HL-60 (cell line): ENCODE results near the gene POLR3E.
"Not testable (repeated sequence)": the region's sequence is repeated elsewhere in the genome, so short reads cannot be mapped to it uniquely, and the experiment has no call there.

Experiments
- DNase-seq, 2 experiments: peaks; one replicate each; pipeline ENCODE4 v3.0.0-alpha.2; 2010 to 2020; ENCODE audit warnings: low read depth in 1 of 2, low spot score in 1 of 2
- H3K27ac ChIP-seq: fragments of 250-450 bp; sonication (Bioruptor Pico); replicated peaks from 2 replicates; pipeline ENCODE4 v1.5.1; 2020; ENCODE audit warnings: mild to moderate bottlenecking, moderate library complexity
- H3K27me3 ChIP-seq: fragments of 250-450 bp; sonication (Bioruptor Pico); 2 replicates; pipeline ENCODE4 v1.5.1; 2021; ENCODE audit warnings: mild to moderate bottlenecking, moderate library complexity; ENCODE audit not compliant: insufficient read depth, poor library complexity, severe bottlenecking
- H3K4me3 ChIP-seq: replicated peaks from 2 replicates; pipeline ENCODE4 v1.5.1; 2011; ENCODE audit warnings: mild to moderate bottlenecking, control low read depth, low read length; ENCODE audit not compliant: insufficient read depth
- GABPA ChIP-seq: IDR thresholded peaks from 2 replicates; pipeline ENCODE4 v1.6.1; 2012; ENCODE audit warnings: low read depth
- POLR2AphosphoS5 ChIP-seq: IDR thresholded peaks from 2 replicates; pipeline ENCODE4 v1.6.1; 2012; ENCODE audit warnings: low read depth
- REST ChIP-seq: IDR thresholded peaks from 2 replicates; pipeline ENCODE4 v1.6.1; 2012; ENCODE audit warnings: low read depth; ENCODE audit not compliant: insufficient replicate concordance
- SPI1 ChIP-seq: IDR thresholded peaks from 2 replicates; pipeline ENCODE4 v1.6.1; 2012; ENCODE audit warnings: low read depth, mild to moderate bottlenecking, borderline replicate concordance
- TF ChIP-seq, protein P1 (sequence below): IDR thresholded peaks from one replicate; pipeline ENCODE4 v1.5.1; 2011; ENCODE audit warnings: low read length, control low read depth, inconsistent platforms; ENCODE audit not compliant: insufficient read depth

The POLR3E gene

GRCh38 chr16:22297871-22298733, 893 bp downstream of the POLR3E start:
- no peaks in the 10 kb centered on the region for H3K27me3 ChIP-seq
- H3K27ac ChIP-seq: peak overlapping the region; percentile 92
- peak; percentile 86 for TF ChIP-seq POLR2AphosphoS5
- TF ChIP-seq SPI1: no peak
- TF ChIP-seq GABPA: no peak; the same call in 1 of the 2 replicates
- TF ChIP-seq REST: no peak
- TF ChIP-seq, protein P1, sequence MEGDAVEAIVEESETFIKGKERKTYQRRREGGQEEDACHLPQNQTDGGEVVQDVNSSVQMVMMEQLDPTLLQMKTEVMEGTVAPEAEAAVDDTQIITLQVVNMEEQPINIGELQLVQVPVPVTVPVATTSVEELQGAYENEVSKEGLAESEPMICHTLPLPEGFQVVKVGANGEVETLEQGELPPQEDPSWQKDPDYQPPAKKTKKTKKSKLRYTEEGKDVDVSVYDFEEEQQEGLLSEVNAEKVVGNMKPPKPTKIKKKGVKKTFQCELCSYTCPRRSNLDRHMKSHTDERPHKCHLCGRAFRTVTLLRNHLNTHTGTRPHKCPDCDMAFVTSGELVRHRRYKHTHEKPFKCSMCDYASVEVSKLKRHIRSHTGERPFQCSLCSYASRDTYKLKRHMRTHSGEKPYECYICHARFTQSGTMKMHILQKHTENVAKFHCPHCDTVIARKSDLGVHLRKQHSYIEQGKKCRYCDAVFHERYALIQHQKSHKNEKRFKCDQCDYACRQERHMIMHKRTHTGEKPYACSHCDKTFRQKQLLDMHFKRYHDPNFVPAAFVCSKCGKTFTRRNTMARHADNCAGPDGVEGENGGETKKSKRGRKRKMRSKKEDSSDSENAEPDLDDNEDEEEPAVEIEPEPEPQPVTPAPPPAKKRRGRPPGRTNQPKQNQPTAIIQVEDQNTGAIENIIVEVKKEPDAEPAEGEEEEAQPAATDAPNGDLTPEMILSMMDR: no peak
- DNase-seq: peak; percentile 46 to 77
- H3K4me3 ChIP-seq: peak overlapping the region; percentile 95

DNA sequence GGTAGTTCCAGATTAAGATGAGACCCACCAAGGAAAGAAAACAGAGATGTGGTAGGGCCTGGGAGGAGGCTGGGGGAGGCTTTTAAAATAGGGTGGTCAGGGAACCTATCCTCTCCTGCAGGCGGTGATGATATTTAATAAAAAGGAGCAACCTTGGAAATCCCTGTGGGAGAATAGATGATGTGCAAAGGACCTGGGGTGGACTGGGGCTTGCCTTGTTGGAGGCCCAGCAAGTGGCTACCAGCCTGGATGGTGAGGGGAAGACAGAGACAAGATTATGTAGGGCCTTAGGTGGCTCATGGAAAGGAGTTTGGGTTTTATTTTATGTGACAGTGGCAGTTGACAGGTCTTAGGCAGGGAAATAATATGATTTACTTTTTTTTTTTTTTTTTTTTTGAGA, 1.8 kb downstream of the POLR3E start:
- Histone ChIP-seq H3K27ac (no peak overlapping the region), H3K4me3 (no peak overlapping the region), H3K27me3 (no peaks in the 10 kb centered on the region)
- DNase-seq: no peak
- no peak for TF ChIP-seq GABPA
- TF ChIP-seq REST: no peak
- no peak for TF ChIP-seq SPI1
- no peak for TF ChIP-seq POLR2AphosphoS5
- TF ChIP-seq, protein P1: no peak

- Histone ChIP-seq H3K4me3 (no peak overlapping the region), H3K27me3 (no peaks in the 10 kb centered on the region), H3K27ac (no peak overlapping the region)
- DNase-seq: peak in 1 of 2 experiments; percentile 58
- TF ChIP-seq GABPA (no peak), SPI1 (no peak), REST (no peak), POLR2AphosphoS5 (no peak)
- TF ChIP-seq, protein P1: peak; percentile 82
These were observed 3.3 kb downstream of the POLR3E start for GRCh38 chr16:22300427-22301071.

- not testable (repeated sequence) for H3K4me3 ChIP-seq, H3K27me3 ChIP-seq, H3K27ac ChIP-seq, DNase-seq
These were observed 4.2 kb downstream of the POLR3E start for GRCh38 chr16:22301423-22301822.
